HCT116 (cell line): ENCODE measurements around the gene RAP1GAP2. TPM values are rescaled to one million over a fixed set of nuclear protein-coding genes. Genes with fewer than 3 reads are reported as not detected.
"Not testable (repeated sequence)": the region's sequence is repeated elsewhere in the genome, so short reads cannot be mapped to it uniquely, and the experiment has no call there.

ENCODE experiments used
- ATAC-seq: fragments of 200-7000 bp; cut with Tn5 transposase; 2 replicates; pipeline ENCODE4 v1.9.1; 2020; ENCODE audit warnings: mild to moderate bottlenecking, moderate library complexity
- BruUV-seq: library from RNA; stranded (reverse); fragments of 400-500 nt; replicated peaks from 2 replicates; lab custom pipeline; 2021; lab: Mats Ljungman, UMichigan
- CTCF ChIA-PET: fragments of 300-600 bp; sonication (Branson Sonifier 250); formaldehyde crosslinking; loops from one replicate; lab custom pipeline; 2021; ENCODE audit warnings: antibody characterized with exemption; lab: Charles Lee
- POLR2A ChIA-PET: fragments of 300-600, 350-600 bp; sonication (Branson Sonifier 250); formaldehyde crosslinking; loops from one replicate; lab custom pipeline; 2021; ENCODE audit warnings: antibody characterized with exemption; lab: Charles Lee
- RAD21 ChIA-PET, 2 experiments: fragments of 300-600 bp; sonication (Branson Sonifier 250); formaldehyde crosslinking; loops; one replicate each; lab custom pipeline; 2023; ENCODE audit warnings: low total read pairs in 2 of 2; ENCODE audit not compliant: uncharacterized antibody in 2 of 2, unreplicated experiment in 2 of 2, low non-redundant PET in 1 of 2; lab: Charles Lee
- DNase-seq: peaks from one replicate; pipeline ENCODE4 v3.0.0-alpha.2; 2010; ENCODE audit warnings: low read depth, low spot score
- H2AFZ ChIP-seq: fragments of 200-600 bp; shearing (Covaris generic), sonication (generic); 2 replicates; pipeline ENCODE4 v1.6.1; 2017; ENCODE audit warnings: low read depth, mixed run types, mixed read lengths, antibody characterized with exemption, low read length; ENCODE audit not compliant: poor library complexity, severe bottlenecking
- H3K27ac ChIP-seq: 2 replicates; pipeline ENCODE4 v1.5.1; 2012; ENCODE audit warnings: low read depth, low read length
- H3K27me3 ChIP-seq: fragments of 200-600 bp; sonication (generic); 2 replicates; pipeline ENCODE4 v1.6.1; 2016; ENCODE audit warnings: mixed run types, low read length, mixed read lengths; ENCODE audit not compliant: insufficient read depth
- H3K36me3 ChIP-seq, 2 experiments: fragments of 200-500 bp in 1 of 2; fragments of 200-600 bp in 1 of 2; sonication (Bioruptor generic) in 1 of 2; sonication (generic) in 1 of 2; 2 replicates each; pipeline versions ENCODE4 v1.5.1 to v1.6.1; 2014 to 2016; ENCODE audit warnings: low read length in 2 of 2, inconsistent platforms in 1 of 2, mixed read lengths in 1 of 2, mixed run types in 1 of 2; ENCODE audit not compliant: insufficient read depth in 2 of 2, control insufficient read depth in 1 of 2
- H3K4me1 ChIP-seq, 2 experiments: fragments of 200-600 bp in 1 of 2; sonication (generic) in 1 of 2; 2 replicates each; pipeline versions ENCODE4 v1.5.1 to v1.6.1; 2012 to 2017; ENCODE audit warnings: low read length in 2 of 2, inconsistent platforms in 1 of 2, mild to moderate bottlenecking in 1 of 2, mixed read lengths in 1 of 2, mixed run types in 1 of 2, moderate library complexity in 1 of 2; ENCODE audit not compliant: insufficient read depth in 2 of 2, control insufficient read depth in 1 of 2
- H3K4me2 ChIP-seq: fragments of 200-600 bp; sonication (generic); 2 replicates; pipeline ENCODE4 v1.6.1; 2017; ENCODE audit warnings: mixed run types, low read length, mixed read lengths
- H3K4me3 ChIP-seq, 2 experiments: fragments of 200-600 bp in 1 of 2; sonication (generic) in 1 of 2; replicated peaks in 1 of 2; 2 replicates each; pipeline ENCODE4 v1.5.1; 2011 to 2016; ENCODE audit warnings: low read length in 2 of 2, control low read depth in 1 of 2, low read depth in 1 of 2, mild to moderate bottlenecking in 1 of 2, mixed read lengths in 1 of 2, mixed run types in 1 of 2
- H3K79me2 ChIP-seq: fragments of 200-600 bp; sonication (generic); 2 replicates; pipeline ENCODE4 v1.6.1; 2017; ENCODE audit warnings: mild to moderate bottlenecking, mixed run types, low read length, moderate library complexity, mixed read lengths; ENCODE audit not compliant: insufficient read depth
- H3K9ac ChIP-seq: fragments of 200-600 bp; sonication (generic); 2 replicates; pipeline ENCODE4 v1.6.1; 2016; ENCODE audit warnings: low read length, mixed read lengths
- H3K9me2 ChIP-seq: fragments of 200-600 bp; sonication (generic), shearing (Covaris generic); 2 replicates; pipeline ENCODE4 v1.6.1; 2017; ENCODE audit warnings: mixed run types, mild to moderate bottlenecking, moderate library complexity; ENCODE audit not compliant: insufficient read depth
- H3K9me3 ChIP-seq, 2 experiments: fragments of 200-500 bp in 1 of 2; fragments of 200-600 bp in 1 of 2; sonication (Bioruptor generic) in 1 of 2; sonication (generic) in 1 of 2; 2 replicates each; pipeline ENCODE4 v1.6.1; 2014 to 2017; ENCODE audit warnings: low read length in 2 of 2, mixed read lengths in 2 of 2, inconsistent platforms in 1 of 2, low read depth in 1 of 2, mild to moderate bottlenecking in 1 of 2, mixed run types in 1 of 2, moderate library complexity in 1 of 2; ENCODE audit not compliant: control insufficient read depth in 1 of 2, insufficient read depth in 1 of 2
- H4K20me1 ChIP-seq: fragments of 200-600 bp; sonication (generic), shearing (Covaris generic); 2 replicates; pipeline ENCODE4 v1.6.1; 2017; ENCODE audit warnings: mixed run types, mild to moderate bottlenecking, moderate library complexity; ENCODE audit not compliant: insufficient read depth
- CEBPB ChIP-seq: IDR thresholded peaks from 2 replicates; pipeline ENCODE4 v1.6.1; 2012; ENCODE audit warnings: low read depth
- ELF1 ChIP-seq: IDR thresholded peaks from 2 replicates; pipeline ENCODE4 v1.6.1; 2012; ENCODE audit warnings: low read depth, borderline replicate concordance
- FOSL1 ChIP-seq: IDR thresholded peaks from 2 replicates; pipeline ENCODE4 v1.6.1; 2012; ENCODE audit warnings: low read depth
- RAD21 ChIP-seq: IDR thresholded peaks from 2 replicates; pipeline ENCODE4 v1.6.1; 2012; ENCODE audit warnings: low read depth, mild to moderate bottlenecking
- YY1 ChIP-seq: IDR thresholded peaks from 2 replicates; pipeline ENCODE4 v1.6.1; 2011; ENCODE audit warnings: low read length, low read depth, moderate library complexity, mild to moderate bottlenecking; ENCODE audit not compliant: insufficient replicate concordance; ENCODE audit errors: extremely low read depth
- ZNF274 ChIP-seq: fragments of 200-500 bp; sonication (Bioruptor generic); IDR thresholded peaks from 2 replicates; pipeline ENCODE4 v1.6.1; 2014; ENCODE audit warnings: mild to moderate bottlenecking, low read depth, low read length, inconsistent platforms
- intact Hi-C: fragments of 100-400 bp; cut with micrococcal nuclease; formaldehyde crosslinking; loops from 2 replicates; pipeline ENCODE4 v1.10.0; 2022
- total RNA-seq: library from RNA; stranded (reverse); gene quantifications from one replicate; pipeline ENCODE4 v1.2.1, GENCODE V29; 2021; ENCODE audit not compliant: unreplicated experiment
- TF ChIP-seq, protein P1 (sequence below): IDR thresholded peaks from 2 replicates; pipeline ENCODE4 v1.6.1; 2012

The RAP1GAP2 gene
- total RNA-seq, 1 experiment from 2014 or later = 54.6 TPM

DNA sequence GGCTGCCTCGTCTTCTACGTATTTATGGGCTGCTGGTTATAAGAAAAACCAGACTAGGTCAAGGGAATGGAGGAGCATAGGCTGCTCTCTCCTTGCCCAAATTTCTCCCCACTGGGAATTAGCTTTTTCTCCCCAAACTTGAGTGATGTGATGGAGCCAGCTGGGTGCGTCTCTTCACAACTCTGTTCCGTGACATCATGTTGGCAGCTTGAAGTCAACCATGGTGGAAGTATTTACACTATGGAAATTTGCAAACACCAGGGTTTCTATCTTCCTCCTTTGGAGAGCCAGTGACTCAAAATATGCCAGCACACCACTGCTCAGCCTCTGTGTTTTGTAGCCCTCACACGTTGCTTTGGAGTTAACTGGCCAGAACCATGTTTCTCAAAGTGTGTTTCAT, 189.1 kb downstream of the RAP1GAP2 start:
- no TSS peak for BruUV-seq
- Histone ChIP-seq H3K4me2 (no peak overlapping the region), H3K79me2 (peaks cover 5% of the 10 kb centered on the region; the same call in 1 of the 2 replicates), H3K9ac (no peak overlapping the region), H4K20me1 (peaks cover 3% of the 10 kb centered on the region; the same call in 1 of the 2 replicates), H3K27me3 (no peaks in the 10 kb centered on the region), H3K9me3 (no peaks in the 10 kb centered on the region), H3K36me3 (peaks cover 22 to 56% of the 10 kb centered on the region in 2 experiments), H2AFZ (no peak overlapping the region), H3K4me3 (no peak overlapping the region), H3K4me1 (no peaks in the 10 kb centered on the region), H3K27ac (no peak overlapping the region), H3K9me2 (no peaks in the 10 kb centered on the region)
- ChIA-PET RAD21 (no interaction called here), POLR2A (no interaction called here), CTCF (no interaction called here)
- ATAC-seq (no peak), DNase-seq (no peak)
- TF ChIP-seq ZNF274 (no peak), RAD21 (no peak), CEBPB (no peak)
- intact Hi-C loops = no loop called here

DNA sequence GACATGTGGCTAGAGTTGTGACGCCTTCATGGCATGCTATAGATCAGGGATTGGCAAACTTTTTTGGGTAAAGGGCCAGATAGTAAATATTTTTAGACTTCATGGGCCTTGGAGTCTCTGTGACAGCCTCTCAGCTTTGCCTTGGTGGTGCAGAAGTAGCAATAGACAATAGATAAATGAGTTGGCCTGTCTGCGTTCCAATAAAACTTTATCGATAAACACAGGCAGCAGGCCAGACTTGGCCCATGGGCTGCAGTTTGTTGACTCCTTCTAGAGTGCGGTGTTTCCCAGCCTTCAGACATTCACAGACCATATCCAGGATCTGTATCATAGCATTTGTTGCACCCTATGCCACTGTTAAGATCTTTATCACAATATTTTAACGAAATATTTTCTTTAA, 190.7 kb downstream of the RAP1GAP2 start:
- Histone ChIP-seq H3K36me3 (peaks cover 24 to 45% of the 10 kb centered on the region in 2 experiments), H3K27me3 (no peaks in the 10 kb centered on the region), H3K27ac (no peak overlapping the region), H3K79me2 (peaks cover 6% of the 10 kb centered on the region; the same call in 1 of the 2 replicates), H3K9ac (no peak overlapping the region), H3K4me1 (no peaks in the 10 kb centered on the region), H2AFZ (no peak overlapping the region), H3K9me3 (no peaks in the 10 kb centered on the region), H3K4me2 (no peak overlapping the region), H3K4me3 (no peak overlapping the region), H4K20me1 (peaks cover 5% of the 10 kb centered on the region; the same call in 1 of the 2 replicates), H3K9me2 (no peaks in the 10 kb centered on the region)
- ChIA-PET CTCF (no interaction called here), RAD21 (no interaction called here), POLR2A (no interaction called here)
- ATAC-seq = no peak
- DNase-seq = no peak
- no TSS peak for BruUV-seq
- no peak for TF ChIP-seq YY1
- no peak for TF ChIP-seq ELF1
- TF ChIP-seq, protein P1, sequence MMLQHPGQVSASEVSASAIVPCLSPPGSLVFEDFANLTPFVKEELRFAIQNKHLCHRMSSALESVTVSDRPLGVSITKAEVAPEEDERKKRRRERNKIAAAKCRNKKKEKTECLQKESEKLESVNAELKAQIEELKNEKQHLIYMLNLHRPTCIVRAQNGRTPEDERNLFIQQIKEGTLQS = no peak
- TF ChIP-seq FOSL1 = no peak
- no peak for TF ChIP-seq ZNF274
- intact Hi-C loops = no loop called here

DNA sequence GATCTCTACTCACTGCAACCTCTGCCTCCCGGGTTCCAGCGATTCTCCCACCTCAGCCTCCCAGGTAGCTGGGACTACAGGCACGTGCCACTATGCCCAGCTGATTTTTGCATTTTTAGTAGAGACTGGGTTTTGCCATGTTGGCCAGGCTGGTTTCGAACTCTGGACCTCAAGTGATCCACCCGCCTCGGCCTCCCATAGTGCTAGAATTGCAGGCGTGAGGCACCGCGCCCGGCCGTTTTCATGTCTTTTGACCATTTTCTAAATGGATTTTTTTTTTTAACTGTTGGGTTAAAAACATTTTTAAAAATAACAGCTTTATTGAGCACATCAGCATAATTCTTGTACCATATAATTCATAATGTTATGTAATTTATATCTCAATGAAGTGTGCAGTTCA, 193.2 kb downstream of the RAP1GAP2 start:
- H3K27ac ChIP-seq, RAD21 ChIA-PET, H3K4me1 ChIP-seq, H3K79me2 ChIP-seq, BruUV-seq, H4K20me1 ChIP-seq, H3K4me3 ChIP-seq, H3K9ac ChIP-seq, H3K4me2 ChIP-seq, intact Hi-C loops, CTCF ChIA-PET, POLR2A ChIA-PET, H3K9me3 ChIP-seq, ATAC-seq, H2AFZ ChIP-seq, H3K27me3 ChIP-seq, H3K9me2 ChIP-seq, DNase-seq: not testable (repeated sequence)
- H3K36me3 ChIP-seq = peaks cover 24 to 31% of the 10 kb centered on the region in 2 experiments
